Brain microvascular endothelial cell (primary cell): Measurements from ENCODE around the gene CST6.

Experiments
- DNase-seq: peaks from one replicate; pipeline ENCODE4 v3.0.0-alpha.2; 2020
- H3K27ac ChIP-seq: fragments of 250-450 bp; sonication (Bioruptor Pico); 2 replicates; pipeline ENCODE4 v1.5.1; 2020; ENCODE audit warnings: mild to moderate bottlenecking, moderate library complexity
- H3K27me3 ChIP-seq: fragments of 250-450 bp; sonication (Bioruptor Pico); replicated peaks from 2 replicates; pipeline ENCODE4 v1.5.1; 2020; ENCODE audit warnings: mild to moderate bottlenecking
- H3K36me3 ChIP-seq: fragments of 250-450 bp; sonication (Bioruptor Pico); replicated peaks from 2 replicates; pipeline ENCODE4 v1.5.1; 2020; ENCODE audit warnings: mild to moderate bottlenecking
- H3K4me3 ChIP-seq: 2 replicates; pipeline ENCODE4 v1.5.1; 2011; ENCODE audit warnings: low read depth, mild to moderate bottlenecking, control low read depth, low read length, moderate library complexity
- CTCF ChIP-seq: IDR thresholded peaks from 2 replicates; pipeline ENCODE4 v1.5.1; 2011; ENCODE audit warnings: low read depth, mild to moderate bottlenecking, moderate library complexity, low read length, control low read depth, inconsistent platforms; ENCODE audit errors: missing control alignments
- in situ Hi-C: cut with HindIII; loops from 2 replicates; pipeline ENCODE4 v1.10.0; 2017; ENCODE audit warnings: low sequenced_read_pairs, low pct_ligation_motif_present

Gene CST6

DNA sequence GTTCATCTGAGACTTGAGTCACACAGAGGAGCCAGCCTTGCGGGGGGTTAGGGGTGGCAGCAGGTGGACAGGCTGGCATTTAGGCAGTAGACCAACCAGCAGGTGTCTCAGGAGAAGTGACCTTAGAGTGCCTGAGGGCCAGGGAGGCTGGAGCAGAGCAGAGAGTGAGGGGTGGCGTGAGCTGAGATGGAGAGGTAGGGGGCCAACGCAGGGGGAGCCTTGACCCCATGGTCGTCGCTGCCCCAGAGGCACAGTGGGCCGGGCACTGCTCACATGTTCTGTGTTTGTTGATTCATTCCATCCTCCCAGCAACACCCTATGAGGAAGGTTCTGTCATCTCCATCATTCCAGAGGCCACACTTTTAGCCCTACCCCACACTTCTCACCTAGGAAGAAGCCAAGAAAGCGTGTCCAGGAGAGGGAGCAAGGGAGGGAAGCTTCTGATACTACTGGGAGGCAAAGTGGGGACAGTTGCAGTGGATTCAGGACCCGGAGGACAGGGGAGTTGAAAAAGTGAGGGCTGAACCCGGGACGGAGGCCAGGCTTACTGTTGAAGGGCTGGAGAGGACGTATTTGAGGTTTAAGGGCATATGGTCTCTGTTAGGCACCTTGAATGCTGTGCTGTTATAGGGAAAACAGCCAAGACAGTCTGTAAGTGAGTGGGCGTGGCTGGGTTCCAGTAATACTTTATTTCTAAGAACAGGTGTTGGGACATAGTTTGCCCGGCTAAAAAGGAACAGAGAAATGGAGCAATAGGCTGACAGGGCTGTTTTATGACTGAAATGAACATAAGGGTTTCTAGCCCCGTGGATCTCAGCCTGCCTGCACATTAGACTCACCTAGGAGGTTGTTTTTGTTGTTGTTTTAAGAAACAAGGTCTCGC lies 43.0 kb upstream of the CST6 start:
- no peak for TF ChIP-seq CTCF
- peaks cover 62% of the 10 kb centered on the region for H3K36me3 ChIP-seq
- no peaks in the 10 kb centered on the region for H3K27me3 ChIP-seq
- H3K4me3 ChIP-seq, result no peak overlapping the region
- no peak for DNase-seq
- H3K27ac ChIP-seq, result no peak overlapping the region
- in situ Hi-C loops, result no loop called here

- Histone ChIP-seq H3K36me3 (peaks cover 44% of the 10 kb centered on the region), H3K27ac (no peak overlapping the region), H3K4me3 (no peak overlapping the region), H3K27me3 (no peaks in the 10 kb centered on the region)
- no peak for TF ChIP-seq CTCF
- in situ Hi-C loops, result no loop called here
- no peak for DNase-seq
These were observed 39.7 kb upstream of the CST6 start for GRCh38 chr11:65972116-65972515.

GRCh38 chr11:65973439-65974110 lies 38.2 kb upstream of the CST6 start:
- Histone ChIP-seq H3K4me3 (no peak overlapping the region), H3K36me3 (peaks cover 46% of the 10 kb centered on the region), H3K27ac (no peak overlapping the region), H3K27me3 (no peaks in the 10 kb centered on the region)
- peak; percentile 13 for DNase-seq
- no peak for TF ChIP-seq CTCF
- in situ Hi-C loops, result no loop called here

- Histone ChIP-seq H3K27ac (no peak overlapping the region), H3K4me3 (no peak overlapping the region), H3K36me3 (peaks cover 38% of the 10 kb centered on the region), H3K27me3 (no peaks in the 10 kb centered on the region)
- no peak for DNase-seq
- no peak for TF ChIP-seq CTCF
- in situ Hi-C loops, result no loop called here
These were observed 36.0 kb upstream of the CST6 start for GRCh38 chr11:65975771-65976170.

DNA sequence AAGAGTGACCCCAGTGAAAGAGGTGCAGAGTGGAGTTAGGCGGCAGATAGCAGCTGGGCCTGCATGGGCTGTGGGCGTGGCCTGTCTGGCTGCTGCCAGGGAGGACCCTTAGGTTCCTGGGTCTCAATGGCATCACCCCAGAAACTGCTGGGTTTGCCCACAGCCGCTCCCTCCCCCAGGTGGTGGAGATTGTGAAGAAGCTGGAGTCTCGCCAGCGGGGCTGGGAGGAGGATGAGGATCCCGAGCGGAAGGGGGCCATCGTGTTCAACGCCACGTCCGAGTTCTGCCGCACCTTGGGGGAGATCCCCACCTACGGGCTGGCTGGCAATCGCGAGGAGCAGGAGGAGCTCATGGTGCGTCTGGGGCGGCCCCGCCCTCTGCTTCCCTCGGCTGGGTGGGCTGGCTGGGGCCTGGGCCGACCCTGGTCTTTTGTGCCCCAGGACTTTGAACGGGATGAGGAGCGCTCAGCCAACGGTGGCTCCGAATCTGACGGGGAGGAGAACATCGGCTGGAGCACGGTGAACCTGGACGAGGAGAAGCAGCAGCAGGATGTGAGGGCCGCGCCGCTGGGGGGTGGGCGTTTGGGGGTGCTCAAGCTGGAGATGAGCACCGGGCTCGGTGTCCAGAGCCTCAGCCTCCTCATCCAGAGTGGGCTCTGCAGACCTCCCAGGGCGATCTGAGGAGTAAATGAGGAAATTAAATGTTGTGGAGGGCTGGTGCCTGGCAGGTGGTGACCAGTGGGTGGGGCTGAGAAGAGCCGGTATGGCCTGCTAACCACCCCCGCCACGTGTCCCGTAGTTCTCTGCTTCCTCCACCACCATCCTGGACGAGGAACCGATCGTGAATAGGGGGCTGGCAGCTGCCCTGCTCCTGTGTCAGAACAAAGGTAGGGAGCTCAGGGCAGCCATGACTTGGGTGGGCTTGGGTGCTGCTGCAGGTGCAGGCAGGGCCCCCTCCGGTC lies 35.3 kb upstream of the CST6 start:
- H3K4me3 ChIP-seq, result no peak overlapping the region
- in situ Hi-C loops, result no loop called here
- H3K27ac ChIP-seq, result no peak overlapping the region
- no peak for DNase-seq
- H3K36me3 ChIP-seq, result peaks cover 38% of the 10 kb centered on the region
- H3K27me3 ChIP-seq, result no peaks in the 10 kb centered on the region
- no peak for TF ChIP-seq CTCF
